GM06990 (cell line): ENCODE measurements around the gene RNF11.

Source experiments
- DNase-seq: peaks from one replicate; pipeline ENCODE4 v3.0.0-alpha.2; 2011; ENCODE audit not compliant: insufficient read length; ENCODE audit errors: extremely low read depth
- H3K27me3 ChIP-seq: replicated peaks from 2 replicates; pipeline ENCODE4 v1.6.0; 2011; ENCODE audit warnings: low read length; ENCODE audit not compliant: control insufficient read depth, insufficient read depth
- H3K36me3 ChIP-seq: 2 replicates; pipeline ENCODE4 v1.5.1; 2011; ENCODE audit warnings: low read length; ENCODE audit not compliant: control insufficient read depth, insufficient read depth
- H3K4me3 ChIP-seq: replicated peaks from 2 replicates; pipeline ENCODE4 v1.5.1; 2011; ENCODE audit warnings: low read depth, mild to moderate bottlenecking, control low read depth, low read length
- TF ChIP-seq, protein P1 (sequence below): IDR thresholded peaks from 2 replicates; pipeline ENCODE4 v1.5.1; 2011; ENCODE audit warnings: low read length, control low read depth, mild to moderate bottlenecking, inconsistent platforms; ENCODE audit not compliant: insufficient read depth, poor library complexity, severe bottlenecking

The RNF11 gene

DNA sequence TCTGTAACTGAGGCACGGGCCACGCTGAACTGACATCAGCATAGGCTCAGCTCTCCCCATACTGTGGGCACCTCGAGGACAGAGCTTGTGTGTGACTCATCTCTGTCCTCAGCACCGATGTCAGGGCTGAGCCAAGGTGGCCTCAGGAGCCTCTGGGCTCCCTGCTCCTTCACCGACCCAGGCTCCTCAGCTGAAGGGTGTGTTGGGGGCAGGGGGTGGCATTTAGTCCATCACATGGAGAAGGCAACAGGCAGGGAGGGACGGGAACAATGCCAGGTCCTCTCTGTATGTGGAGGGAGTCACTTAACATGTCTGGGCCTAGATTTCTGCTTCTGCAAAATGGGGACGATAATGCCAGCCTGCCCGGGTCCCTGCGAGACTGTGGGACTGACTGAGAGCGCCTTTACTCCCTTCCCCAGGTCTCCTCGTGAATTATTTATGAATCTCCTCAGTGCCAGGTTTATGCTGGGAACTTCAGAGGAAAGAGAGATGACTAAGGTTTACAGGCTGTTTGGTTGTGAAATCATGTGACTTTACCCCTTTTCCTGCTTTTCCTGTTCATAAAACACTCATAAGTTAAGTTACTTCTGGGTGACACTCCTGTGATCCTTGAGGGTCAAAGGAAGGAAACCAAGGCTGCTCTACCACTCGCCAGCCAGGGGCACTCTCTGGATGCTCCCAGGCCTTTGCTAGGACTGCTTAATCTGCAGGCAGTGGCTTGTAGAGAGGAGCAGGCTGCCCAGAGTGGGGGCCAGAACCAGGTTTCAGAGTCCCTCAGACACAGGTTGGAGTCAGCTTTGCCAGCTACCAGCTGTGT, 78.1 kb downstream of the RNF11 start:
- TF ChIP-seq, protein P1, sequence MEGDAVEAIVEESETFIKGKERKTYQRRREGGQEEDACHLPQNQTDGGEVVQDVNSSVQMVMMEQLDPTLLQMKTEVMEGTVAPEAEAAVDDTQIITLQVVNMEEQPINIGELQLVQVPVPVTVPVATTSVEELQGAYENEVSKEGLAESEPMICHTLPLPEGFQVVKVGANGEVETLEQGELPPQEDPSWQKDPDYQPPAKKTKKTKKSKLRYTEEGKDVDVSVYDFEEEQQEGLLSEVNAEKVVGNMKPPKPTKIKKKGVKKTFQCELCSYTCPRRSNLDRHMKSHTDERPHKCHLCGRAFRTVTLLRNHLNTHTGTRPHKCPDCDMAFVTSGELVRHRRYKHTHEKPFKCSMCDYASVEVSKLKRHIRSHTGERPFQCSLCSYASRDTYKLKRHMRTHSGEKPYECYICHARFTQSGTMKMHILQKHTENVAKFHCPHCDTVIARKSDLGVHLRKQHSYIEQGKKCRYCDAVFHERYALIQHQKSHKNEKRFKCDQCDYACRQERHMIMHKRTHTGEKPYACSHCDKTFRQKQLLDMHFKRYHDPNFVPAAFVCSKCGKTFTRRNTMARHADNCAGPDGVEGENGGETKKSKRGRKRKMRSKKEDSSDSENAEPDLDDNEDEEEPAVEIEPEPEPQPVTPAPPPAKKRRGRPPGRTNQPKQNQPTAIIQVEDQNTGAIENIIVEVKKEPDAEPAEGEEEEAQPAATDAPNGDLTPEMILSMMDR: no peak
- Histone ChIP-seq H3K36me3 (no peaks in the 10 kb centered on the region), H3K4me3 (no peak overlapping the region), H3K27me3 (no peaks in the 10 kb centered on the region)
- no peak for DNase-seq

DNA sequence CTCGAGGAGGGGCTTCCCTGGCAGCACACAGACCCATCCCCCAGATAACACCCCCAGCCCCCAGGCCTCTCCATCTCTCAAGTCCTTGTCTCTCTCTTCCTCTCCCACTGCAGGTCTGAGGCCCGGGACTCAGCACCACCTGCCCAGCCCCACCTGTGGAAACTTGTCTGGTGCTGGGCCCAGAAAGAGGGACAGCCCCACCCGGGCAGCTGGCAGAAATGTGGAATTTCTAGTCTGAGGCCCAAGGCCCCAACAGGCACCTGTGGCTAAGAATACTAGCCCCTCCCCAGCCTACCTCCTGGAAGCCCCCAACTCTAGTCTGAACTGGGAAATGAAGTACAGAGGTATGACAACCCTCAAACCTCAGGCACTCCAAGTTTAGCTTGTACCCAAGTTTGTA, 78.9 kb downstream of the RNF11 start:
- Histone ChIP-seq H3K27me3 (no peaks in the 10 kb centered on the region), H3K4me3 (no peak overlapping the region), H3K36me3 (no peaks in the 10 kb centered on the region)
- no peak for DNase-seq
- TF ChIP-seq, protein P1: no peak

DNA sequence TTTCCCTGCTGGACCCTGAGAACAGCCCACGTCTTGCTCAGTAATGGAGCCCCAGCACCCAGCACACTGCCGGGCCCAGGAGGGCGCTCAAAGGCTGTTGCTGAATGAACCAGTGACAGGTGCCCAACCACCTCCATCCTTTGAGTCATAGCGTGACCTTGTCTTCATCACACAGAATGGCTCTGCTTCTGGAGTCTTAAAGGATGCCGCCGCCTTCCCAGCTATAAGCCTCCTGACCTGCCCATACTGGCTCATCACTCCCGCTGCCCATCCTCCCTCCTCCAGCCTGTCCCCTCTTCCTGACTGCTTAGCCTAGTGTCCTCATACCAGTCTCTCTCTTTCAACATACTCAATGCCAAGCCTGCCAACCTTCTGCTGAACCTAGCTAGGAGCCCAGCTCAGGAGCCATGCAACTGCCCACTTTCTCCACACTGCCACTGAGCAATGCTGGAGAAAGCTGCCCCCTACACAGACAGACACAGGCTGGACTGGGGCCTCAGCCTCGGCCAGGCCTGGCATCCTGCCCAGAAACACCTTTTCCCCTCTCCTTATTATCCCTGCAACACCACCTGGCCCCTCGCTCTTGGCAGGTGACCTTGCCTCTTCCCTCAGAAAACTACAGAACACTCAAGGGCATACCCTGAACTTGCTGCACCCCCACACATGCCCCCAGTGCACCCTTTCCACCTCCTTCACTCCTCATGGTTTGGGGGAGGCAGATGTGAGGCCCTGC, 80.2 kb downstream of the RNF11 start:
- H3K36me3 ChIP-seq: no peaks in the 10 kb centered on the region
- DNase-seq: no peak
- H3K4me3 ChIP-seq: no peak overlapping the region
- TF ChIP-seq, protein P1: no peak
- H3K27me3 ChIP-seq: no peaks in the 10 kb centered on the region

DNA sequence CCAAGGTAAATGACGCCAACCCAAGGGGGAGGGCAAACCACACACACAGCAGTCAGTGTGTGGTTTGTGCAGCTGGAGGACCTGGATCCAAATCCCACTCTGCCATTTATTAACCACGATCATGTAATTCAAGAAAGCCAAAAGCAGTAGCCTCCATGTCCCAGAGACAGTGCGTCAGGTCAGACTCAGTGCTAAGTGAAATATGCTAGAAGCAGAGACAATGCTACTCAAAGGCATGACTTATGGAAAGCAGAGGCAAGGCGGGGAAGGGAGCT, 80.7 kb downstream of the RNF11 start:
- TF ChIP-seq, protein P1: no peak

DNA sequence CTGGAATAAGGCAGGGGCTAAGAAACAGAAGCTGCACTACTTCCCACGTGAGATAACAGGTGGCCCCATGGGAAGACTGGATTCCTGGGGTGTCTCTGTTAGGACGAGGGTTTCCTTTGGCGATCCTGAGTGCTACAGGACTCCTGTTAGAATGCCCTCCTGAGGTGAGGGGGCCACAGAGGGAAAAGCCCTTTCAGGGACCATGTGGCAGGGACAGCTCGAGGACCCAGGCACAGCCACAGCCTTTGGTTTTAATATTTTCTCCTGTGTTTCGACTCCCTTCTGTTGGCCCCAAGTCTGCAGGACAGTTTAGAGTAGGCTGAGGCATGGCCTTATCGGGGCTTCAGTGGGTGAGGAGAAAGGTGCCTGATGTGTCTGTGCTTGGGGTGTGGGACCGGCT, 81.7 kb downstream of the RNF11 start:
- H3K27me3 ChIP-seq: no peaks in the 10 kb centered on the region
- DNase-seq: no peak
- no peaks in the 10 kb centered on the region for H3K36me3 ChIP-seq
- H3K4me3 ChIP-seq: no peak overlapping the region
- TF ChIP-seq, protein P1: no peak

More for the DNA sequence above, 80.7 kb downstream of the RNF11 start:
- no peak overlapping the region for H3K4me3 ChIP-seq
- H3K27me3 ChIP-seq: no peaks in the 10 kb centered on the region
- DNase-seq: no peak
- no peaks in the 10 kb centered on the region for H3K36me3 ChIP-seq
